Activated naive CD4-positive, alpha-beta T cell treated with anti-CD3 and anti-CD28 coated beads, Interleukin-2, amount 50 U/mL, for 24 hours (primary cell): ENCODE results near the gene SYT13.
A peak's percentile ranks its signal among the peaks of the same experiment; 100 is the strongest.

ENCODE experiments used
- H3K27ac Mint-ChIP-seq: one replicate; pipeline ENCODE4 v1.8.0; 2021; ENCODE audit warnings: mild to moderate bottlenecking, mixed read lengths
- H3K27me3 Mint-ChIP-seq: one replicate; pipeline ENCODE4 v1.8.0; 2021; ENCODE audit warnings: mixed read lengths
- H3K36me3 Mint-ChIP-seq: one replicate; pipeline ENCODE4 v1.8.0; 2021; ENCODE audit warnings: mixed read lengths
- H3K4me1 Mint-ChIP-seq: one replicate; pipeline ENCODE4 v1.8.0; 2021; ENCODE audit warnings: mixed read lengths
- H3K4me3 Mint-ChIP-seq: one replicate; pipeline ENCODE4 v1.8.0; 2021; ENCODE audit warnings: mild to moderate bottlenecking, mixed read lengths
- H3K9me3 Mint-ChIP-seq: one replicate; pipeline ENCODE4 v1.8.0; 2021; ENCODE audit warnings: mixed read lengths

Gene SYT13, protein sequence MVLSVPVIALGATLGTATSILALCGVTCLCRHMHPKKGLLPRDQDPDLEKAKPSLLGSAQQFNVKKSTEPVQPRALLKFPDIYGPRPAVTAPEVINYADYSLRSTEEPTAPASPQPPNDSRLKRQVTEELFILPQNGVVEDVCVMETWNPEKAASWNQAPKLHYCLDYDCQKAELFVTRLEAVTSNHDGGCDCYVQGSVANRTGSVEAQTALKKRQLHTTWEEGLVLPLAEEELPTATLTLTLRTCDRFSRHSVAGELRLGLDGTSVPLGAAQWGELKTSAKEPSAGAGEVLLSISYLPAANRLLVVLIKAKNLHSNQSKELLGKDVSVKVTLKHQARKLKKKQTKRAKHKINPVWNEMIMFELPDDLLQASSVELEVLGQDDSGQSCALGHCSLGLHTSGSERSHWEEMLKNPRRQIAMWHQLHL

DNA sequence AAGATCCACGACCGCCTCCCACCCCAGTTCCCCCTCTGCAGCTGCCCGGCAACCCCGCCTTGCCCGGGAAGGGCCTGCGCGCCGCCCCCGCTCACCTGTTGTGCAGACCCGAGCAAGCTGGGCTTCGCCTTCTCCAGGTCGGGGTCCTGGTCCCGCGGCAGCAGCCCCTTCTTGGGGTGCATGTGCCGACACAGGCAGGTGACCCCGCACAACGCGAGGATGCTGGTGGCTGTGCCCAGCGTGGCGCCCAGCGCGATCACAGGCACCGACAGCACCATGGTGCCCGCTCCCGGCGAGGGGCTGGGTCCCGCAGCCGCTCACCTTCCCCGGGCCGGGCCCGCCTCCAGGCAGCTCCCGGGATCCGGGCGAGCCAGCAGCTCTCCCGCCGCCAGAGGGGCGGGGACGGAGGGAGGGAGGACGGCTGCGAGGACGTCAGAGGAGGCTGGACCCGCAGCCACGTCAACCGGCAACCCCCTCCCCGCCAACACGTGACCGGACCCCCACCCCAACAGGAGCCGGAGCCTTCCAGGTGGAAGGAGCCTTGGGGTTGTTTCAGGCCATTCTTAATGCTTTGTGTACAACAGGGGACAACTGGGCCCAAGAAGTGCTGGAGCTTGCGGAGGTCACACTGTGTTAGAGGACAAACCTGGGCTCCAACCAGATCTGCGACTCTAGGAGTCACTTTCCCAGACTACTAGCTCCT, at the start of gene SYT13:
TSS of gene SYT13 (minus strand) at position 412 of the 703 bp plus-strand sequence. CDS start at position 278, 134 bp downstream.
- H3K9me3 Mint-ChIP-seq = no peaks in the 10 kb centered on the region
- no peaks in the 10 kb centered on the region for H3K36me3 Mint-ChIP-seq
- H3K4me1 Mint-ChIP-seq = no peaks in the 10 kb centered on the region
- H3K27ac Mint-ChIP-seq = no peak within 1 kb of the TSS
- H3K4me3 Mint-ChIP-seq = no peak within 1 kb of the TSS
- H3K27me3 Mint-ChIP-seq = peaks cover 52% of the 10 kb centered on the region

DNA sequence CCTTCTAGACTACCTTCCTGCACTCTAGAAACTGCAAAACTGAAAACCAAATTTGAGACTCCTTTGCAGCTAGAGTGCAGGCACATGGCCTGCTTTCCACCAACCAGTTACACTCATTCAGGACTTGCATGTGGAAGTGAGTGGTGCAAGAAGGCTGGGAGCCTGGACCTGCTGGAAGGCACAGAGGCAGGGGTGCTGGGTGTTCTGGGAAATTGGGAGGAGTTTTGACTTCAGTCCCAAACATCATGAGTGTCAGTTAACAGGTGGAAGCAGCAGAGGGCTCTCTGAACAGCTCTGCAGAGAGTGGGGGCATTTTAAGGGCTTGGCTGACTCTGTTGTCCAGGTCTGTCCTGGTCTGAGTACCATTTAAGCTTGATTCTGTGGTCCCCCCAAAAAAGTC, 49.3 kb upstream of the SYT13 start:
- H3K27me3 Mint-ChIP-seq = peaks cover 6% of the 10 kb centered on the region
- H3K9me3 Mint-ChIP-seq = no peaks in the 10 kb centered on the region
- H3K4me3 Mint-ChIP-seq = no peak overlapping the region
- H3K27ac Mint-ChIP-seq = no peak overlapping the region
- H3K4me1 Mint-ChIP-seq = peaks cover 11% of the 10 kb centered on the region
- H3K36me3 Mint-ChIP-seq = no peaks in the 10 kb centered on the region

DNA sequence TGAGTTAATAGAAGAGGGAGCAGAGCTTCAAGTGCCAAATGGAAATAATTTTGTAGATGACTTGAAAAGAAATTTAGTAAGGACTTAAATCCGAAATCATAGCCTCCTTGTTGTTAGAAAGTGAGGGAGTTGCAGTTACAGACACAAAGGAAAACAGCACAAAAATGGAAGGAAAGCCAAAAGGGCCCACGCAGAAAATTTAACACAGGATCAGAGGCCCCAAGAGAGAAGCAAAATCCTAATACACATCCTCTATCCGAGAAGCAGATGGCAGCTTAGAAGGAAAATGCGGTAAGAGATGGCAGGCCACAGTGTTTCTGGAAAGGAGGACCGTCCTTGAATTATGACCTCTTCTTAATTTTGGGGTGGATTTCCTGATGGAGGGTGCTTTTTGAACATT, 48.7 kb upstream of the SYT13 start:
- Mint-ChIP-seq H3K4me1 (peaks cover 6% of the 10 kb centered on the region), H3K27me3 (peaks cover 6% of the 10 kb centered on the region), H3K36me3 (no peaks in the 10 kb centered on the region), H3K9me3 (no peaks in the 10 kb centered on the region), H3K27ac (no peak overlapping the region), H3K4me3 (no peak overlapping the region)

DNA sequence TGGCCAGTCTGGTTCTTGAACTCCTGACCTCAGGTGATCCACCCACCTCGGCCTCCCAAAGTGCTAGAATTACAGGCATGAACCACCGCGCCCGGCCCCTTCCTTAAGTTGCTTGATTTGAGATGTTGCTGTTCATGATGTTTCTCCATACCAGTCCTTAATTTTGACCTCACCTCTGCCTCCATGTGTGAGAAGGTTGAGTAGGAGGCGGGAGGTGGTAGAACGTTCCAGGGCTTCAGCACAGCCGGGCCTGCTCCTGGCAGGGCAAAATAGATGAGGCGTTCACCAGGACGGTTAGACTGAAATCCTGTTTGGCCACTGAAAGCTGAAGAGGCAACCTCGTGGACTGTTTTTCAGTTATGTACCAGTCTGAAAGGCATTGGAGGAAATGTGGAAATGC, 48.3 kb upstream of the SYT13 start:
- H3K36me3 Mint-ChIP-seq = no peaks in the 10 kb centered on the region
- no peak overlapping the region for H3K27ac Mint-ChIP-seq
- no peaks in the 10 kb centered on the region for H3K9me3 Mint-ChIP-seq
- H3K4me3 Mint-ChIP-seq = no peak overlapping the region
- peaks cover 6% of the 10 kb centered on the region for H3K27me3 Mint-ChIP-seq
- H3K4me1 Mint-ChIP-seq = peaks cover 1% of the 10 kb centered on the region

DNA sequence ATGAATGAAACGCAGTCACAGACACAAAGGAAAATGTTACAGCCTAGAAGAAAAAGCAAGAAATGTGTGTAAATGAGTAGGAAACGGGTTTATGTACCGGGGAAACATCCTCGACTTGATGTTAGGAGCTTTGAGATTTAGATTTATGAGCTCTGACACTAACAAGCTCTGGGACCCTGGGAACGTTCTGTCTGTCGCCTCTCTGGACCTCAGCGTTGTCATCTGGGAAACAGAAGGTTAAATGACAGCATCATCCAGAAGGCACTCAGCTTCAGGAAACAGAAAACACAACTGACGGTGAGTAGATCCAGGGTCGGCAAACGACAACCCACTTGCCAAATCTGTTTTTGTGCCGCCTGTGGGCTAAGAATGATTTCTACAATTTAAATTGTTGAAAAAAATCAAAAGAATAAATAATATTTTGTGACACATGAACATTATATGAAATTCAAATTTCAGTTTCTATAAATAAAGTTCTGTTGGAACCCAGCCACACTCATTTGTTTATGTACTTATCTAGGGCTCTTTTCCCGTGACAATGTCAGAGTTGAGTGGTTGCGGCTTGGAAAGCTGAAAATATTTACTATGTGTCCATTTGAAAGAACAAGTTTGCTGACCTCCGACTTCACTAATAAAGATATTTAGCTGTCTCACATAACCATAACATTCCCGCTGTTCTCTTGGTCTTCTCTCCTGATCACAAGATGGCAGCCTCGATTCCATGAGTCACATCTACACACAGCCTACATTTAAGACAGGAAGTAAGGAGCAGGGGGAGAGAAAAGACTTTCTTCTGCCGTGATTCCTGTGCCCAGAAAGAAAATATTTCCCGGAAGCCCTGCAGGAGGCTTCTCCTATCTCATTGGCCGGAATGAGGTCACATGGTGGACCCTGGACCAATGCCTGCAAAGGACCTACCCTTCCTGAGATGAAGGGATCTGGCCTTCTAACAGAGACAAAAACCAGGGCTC, 47.1 kb upstream of the SYT13 start:
- no peak overlapping the region for H3K4me3 Mint-ChIP-seq
- no peaks in the 10 kb centered on the region for H3K36me3 Mint-ChIP-seq
- H3K27me3 Mint-ChIP-seq = peaks cover 6% of the 10 kb centered on the region
- no peaks in the 10 kb centered on the region for H3K9me3 Mint-ChIP-seq
- H3K4me1 Mint-ChIP-seq = no peaks in the 10 kb centered on the region
- no peak overlapping the region for H3K27ac Mint-ChIP-seq

DNA sequence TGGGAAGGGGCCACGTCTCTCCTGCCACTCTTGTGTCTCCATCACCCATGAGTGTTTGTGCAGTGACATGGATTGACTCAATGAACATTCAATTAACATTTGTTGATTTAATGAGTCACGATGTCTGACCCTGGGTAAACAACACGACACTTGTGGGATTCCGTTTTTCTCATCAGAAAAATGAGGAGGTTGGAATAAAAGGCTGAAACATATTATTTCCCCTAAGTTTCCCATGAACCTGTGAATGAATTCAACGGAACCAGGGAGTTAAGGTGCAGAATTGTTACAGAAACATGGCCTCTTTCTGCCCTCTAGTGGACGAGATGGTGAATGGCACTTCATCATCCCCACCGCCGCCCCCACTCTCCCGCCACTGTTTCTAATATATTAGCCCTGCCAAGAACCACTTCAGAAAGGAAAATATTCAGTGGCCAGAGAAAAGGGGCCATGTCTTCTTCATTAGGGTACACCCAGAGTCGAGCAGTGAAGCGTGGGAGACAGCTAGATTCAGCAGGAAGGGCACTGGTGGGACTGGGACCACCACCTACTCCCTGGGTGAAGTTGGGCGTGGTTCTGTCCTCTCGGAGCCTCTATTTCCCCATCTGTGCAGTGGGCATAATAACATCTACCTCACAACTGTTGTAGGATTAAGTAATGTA, 46.3 kb upstream of the SYT13 start:
- no peaks in the 10 kb centered on the region for H3K9me3 Mint-ChIP-seq
- no peak overlapping the region for H3K27ac Mint-ChIP-seq
- H3K27me3 Mint-ChIP-seq = peaks cover 6% of the 10 kb centered on the region
- H3K4me3 Mint-ChIP-seq = no peak overlapping the region
- no peaks in the 10 kb centered on the region for H3K36me3 Mint-ChIP-seq
- no peaks in the 10 kb centered on the region for H3K4me1 Mint-ChIP-seq

DNA sequence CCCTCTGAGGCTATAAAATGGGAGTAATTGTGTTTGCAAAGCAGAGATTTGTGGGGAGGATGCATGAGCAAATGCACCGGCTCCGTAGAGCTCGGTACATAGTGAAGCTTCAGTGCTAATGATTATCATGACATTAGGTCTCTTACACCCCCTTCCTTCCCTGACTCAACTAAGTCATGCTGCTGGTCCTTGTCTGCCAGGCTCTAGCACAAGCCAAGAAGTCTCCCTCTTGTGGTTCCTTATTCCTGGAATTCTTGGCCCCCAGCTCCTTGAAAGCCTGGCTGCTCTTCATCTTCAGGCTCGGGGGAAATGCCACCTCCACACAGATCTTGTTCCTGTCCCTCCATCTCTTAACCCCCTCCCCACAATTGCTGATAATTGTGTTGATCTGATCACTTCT, 45.7 kb upstream of the SYT13 start:
- H3K9me3 Mint-ChIP-seq = no peaks in the 10 kb centered on the region
- H3K36me3 Mint-ChIP-seq = no peaks in the 10 kb centered on the region
- H3K4me3 Mint-ChIP-seq = no peak overlapping the region
- H3K27ac Mint-ChIP-seq = no peak overlapping the region
- H3K27me3 Mint-ChIP-seq = peaks cover 6% of the 10 kb centered on the region
- H3K4me1 Mint-ChIP-seq = no peaks in the 10 kb centered on the region

DNA sequence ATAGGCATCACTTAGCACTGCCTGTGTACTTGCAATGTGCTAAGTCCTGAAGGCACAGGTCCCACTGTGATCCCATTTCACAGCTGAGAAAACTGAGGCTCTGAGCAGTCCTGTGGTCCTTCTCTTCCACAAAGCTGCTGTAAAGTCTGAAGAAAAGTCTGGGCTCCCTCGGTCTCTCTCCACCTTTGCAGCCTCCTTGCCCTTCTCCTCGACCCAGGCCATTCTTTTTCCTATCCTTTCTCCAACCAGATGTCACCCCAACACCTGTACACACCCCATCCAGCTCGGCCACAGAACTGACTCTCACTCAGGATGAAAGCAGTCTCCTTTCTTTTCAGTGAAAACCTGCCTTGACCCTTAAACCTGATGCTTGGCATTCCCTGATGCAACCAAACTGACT, 42.6 kb upstream of the SYT13 start:
- no peaks in the 10 kb centered on the region for H3K4me1 Mint-ChIP-seq
- H3K36me3 Mint-ChIP-seq = no peaks in the 10 kb centered on the region
- H3K27me3 Mint-ChIP-seq = peaks cover 8% of the 10 kb centered on the region
- no peaks in the 10 kb centered on the region for H3K9me3 Mint-ChIP-seq
- H3K4me3 Mint-ChIP-seq = no peak overlapping the region
- H3K27ac Mint-ChIP-seq = no peak overlapping the region

DNA sequence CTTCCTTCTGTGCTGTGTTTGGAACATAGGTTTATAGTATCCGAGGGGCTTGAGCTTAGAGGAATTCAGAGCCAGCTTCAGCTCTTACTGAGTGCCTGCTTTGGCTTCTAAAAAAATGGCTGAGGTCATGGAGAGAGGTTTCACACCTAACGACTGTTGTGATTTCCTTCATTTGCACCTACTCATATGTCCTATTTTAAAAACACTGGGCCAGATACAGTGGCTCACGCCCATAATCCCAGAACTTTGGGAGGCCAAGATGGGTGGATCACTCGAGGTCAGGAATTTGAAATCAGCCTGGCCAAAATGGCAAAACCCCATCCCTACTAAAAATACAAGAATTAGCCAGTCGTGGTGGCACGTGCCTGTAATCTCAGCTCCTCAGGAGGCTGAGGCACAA, 38.3 kb upstream of the SYT13 start:
- H3K4me3 Mint-ChIP-seq = no peak overlapping the region
- no peaks in the 10 kb centered on the region for H3K4me1 Mint-ChIP-seq
- H3K27ac Mint-ChIP-seq = no peak overlapping the region
- H3K36me3 Mint-ChIP-seq = no peaks in the 10 kb centered on the region
- H3K9me3 Mint-ChIP-seq = no peaks in the 10 kb centered on the region
- peaks cover 8% of the 10 kb centered on the region for H3K27me3 Mint-ChIP-seq

DNA sequence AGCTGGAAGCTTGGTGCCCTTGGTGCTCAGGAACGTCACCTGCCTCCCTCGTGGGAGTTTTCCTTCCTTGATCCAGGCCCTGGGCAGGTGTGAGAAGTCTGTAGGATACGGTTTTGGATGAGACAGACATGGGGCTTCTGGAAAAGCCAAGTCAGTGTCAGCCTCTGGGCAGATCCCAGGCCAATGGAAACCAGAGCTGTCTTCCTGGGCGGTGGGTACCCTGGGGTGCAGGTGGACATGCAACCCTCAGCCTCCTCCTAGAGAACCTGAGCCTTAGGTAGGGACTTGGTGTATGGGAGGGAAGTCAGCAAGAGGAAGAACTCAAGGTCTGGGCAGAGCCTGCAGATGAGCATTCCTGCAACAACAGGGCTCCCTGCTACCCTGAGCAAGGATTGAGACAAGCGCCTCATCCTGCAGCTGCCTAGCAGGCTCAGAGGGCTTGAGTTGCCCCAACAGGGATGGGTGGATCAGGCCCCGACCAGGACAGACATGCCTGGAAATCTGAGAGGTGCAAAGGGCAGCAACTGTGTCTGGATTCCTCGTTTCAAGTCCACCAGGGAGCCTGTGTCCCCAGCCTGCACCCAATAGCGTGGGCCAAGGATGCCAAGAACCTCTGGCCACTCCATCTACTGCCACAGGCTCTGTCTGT, 37.6 kb upstream of the SYT13 start:
- Mint-ChIP-seq H3K4me3 (no peak overlapping the region), H3K27me3 (peaks cover 9% of the 10 kb centered on the region), H3K27ac (no peak overlapping the region), H3K9me3 (no peaks in the 10 kb centered on the region), H3K4me1 (no peaks in the 10 kb centered on the region), H3K36me3 (no peaks in the 10 kb centered on the region)

DNA sequence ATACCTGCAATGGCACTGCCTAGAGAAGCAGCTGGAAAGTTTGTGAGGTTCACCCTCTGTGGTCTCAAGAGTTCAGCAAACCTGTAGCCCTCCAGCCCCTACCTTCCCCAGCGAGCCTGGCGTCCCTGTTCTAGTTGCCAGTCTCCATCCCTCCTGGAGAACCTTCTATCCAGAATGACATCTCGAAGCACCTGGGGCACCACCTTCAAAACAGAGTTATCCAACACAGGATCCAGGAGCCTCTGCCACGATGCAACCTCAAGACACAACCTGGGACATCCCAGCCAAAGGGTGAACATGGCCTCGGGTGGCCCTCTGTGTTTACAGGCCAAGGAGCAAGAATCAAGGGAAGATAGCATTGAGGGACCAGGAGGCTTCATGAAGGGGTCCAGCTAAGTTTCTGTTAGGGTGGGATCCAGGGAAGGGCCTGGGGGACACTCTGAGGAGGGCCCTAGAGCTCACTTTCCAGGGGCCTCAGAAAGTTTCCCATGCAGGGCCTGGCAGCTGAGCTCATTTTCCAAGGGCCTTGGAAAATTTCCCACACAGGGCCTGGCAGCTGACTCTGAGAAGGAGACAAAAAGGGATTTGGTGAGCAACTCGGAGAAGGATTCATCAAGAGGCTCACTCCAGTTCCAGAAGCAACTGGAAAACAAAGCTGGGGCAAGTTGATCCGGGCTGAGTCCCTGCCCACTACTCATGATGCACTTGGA, 36.9 kb upstream of the SYT13 start:
- no peak overlapping the region for H3K4me3 Mint-ChIP-seq
- H3K9me3 Mint-ChIP-seq = no peaks in the 10 kb centered on the region
- no peaks in the 10 kb centered on the region for H3K4me1 Mint-ChIP-seq
- H3K27me3 Mint-ChIP-seq = peaks cover 9% of the 10 kb centered on the region
- no peaks in the 10 kb centered on the region for H3K36me3 Mint-ChIP-seq
- H3K27ac Mint-ChIP-seq = no peak overlapping the region

DNA sequence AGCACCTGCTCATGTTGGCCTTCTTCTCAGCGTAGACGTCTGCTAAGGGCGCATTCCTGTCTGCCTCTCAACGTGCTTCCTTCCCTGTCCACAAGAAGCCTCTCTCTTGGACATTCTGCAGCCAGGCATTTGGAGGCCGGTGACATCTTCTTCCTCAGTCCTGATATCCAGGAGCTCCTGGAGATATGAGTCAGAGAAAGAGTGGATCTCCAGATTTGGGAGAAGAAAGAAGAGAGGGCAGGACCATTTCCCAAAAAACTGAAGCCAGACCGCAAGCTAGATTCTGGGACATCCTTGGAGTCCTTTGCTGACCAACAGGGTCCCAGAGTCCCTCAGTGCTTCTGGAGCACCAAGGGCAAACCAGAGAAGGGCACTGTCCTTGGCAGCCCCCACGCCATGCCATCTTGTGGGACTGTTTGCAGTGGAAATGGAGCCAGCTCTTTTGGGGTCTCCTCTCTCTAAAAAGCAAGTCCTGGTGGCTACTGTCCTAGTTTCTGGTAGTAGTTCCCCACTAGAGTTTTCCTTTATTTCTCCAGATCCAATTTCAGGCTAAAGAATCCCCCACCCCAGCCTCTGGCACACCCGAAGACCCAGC, 36.1 kb upstream of the SYT13 start:
- Mint-ChIP-seq H3K27ac (no peak overlapping the region), H3K4me1 (no peaks in the 10 kb centered on the region), H3K36me3 (no peaks in the 10 kb centered on the region), H3K4me3 (no peak overlapping the region), H3K9me3 (no peaks in the 10 kb centered on the region), H3K27me3 (peaks cover 10% of the 10 kb centered on the region)

DNA sequence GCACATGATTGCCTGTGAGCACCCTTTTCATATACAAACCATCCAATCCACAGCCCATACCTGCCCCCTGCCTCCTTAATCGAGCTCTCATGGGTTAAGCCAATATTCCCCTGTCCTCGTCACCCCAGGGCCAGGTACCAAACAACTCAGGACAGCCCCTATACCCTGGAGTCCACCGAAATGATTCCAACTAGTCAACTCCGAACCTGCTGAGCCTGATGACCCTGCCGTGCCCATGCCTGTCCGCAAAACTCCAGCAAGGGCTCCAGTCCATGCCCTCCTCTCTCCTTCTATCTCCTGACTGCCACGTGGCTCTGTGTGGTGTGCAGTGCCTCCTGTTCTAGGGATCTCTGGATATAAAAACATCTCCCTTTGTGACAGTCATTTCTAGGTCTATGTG, 35.5 kb upstream of the SYT13 start:
- Mint-ChIP-seq H3K27me3 (peaks cover 13% of the 10 kb centered on the region), H3K4me1 (no peaks in the 10 kb centered on the region), H3K27ac (peak overlapping the region; percentile 53), H3K4me3 (no peak overlapping the region), H3K36me3 (no peaks in the 10 kb centered on the region), H3K9me3 (no peaks in the 10 kb centered on the region)

DNA sequence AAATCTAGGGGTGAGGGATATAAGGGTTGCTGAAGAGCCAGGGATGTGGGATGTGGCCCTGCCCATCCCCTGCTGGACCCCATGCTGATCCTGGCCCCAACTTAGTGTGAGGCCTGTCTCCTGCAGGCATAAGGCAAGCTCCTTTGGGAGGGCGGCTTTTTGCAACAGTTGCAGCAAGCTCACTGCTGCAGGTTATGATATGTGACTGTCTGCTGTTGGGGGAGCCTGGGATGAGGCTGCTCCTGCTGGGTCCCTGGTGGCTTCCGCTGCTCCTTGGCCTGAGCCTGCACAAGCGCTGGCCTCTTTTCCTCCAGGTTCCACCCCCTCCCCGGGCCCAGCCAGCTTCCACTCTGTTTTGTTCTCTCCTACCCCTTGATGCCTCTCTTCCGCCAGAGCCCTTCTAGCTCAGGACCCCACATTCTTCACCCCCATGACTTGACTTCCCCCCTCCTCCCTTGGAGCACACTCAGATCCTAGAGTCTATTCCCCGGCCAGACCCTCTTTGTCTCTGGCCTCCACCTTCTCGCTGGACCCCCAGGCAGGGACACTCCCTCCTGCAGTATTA, 35.0 kb upstream of the SYT13 start:
- Mint-ChIP-seq H3K27ac (no peak overlapping the region), H3K9me3 (no peaks in the 10 kb centered on the region), H3K4me1 (no peaks in the 10 kb centered on the region), H3K4me3 (no peak overlapping the region), H3K27me3 (peaks cover 14% of the 10 kb centered on the region), H3K36me3 (no peaks in the 10 kb centered on the region)
